Osteocyte (in vitro differentiated cells): ENCODE data around the gene TFB2M. TPM values are rescaled to one million over a fixed set of nuclear protein-coding genes. Genes with fewer than 3 reads are reported as not detected.

ENCODE experiments used
- DNase-seq: peaks from one replicate; pipeline ENCODE4 v3.0.0; 2021; ENCODE audit warnings: mixed read lengths; ENCODE audit not compliant: unreplicated experiment; ENCODE audit errors: extremely low spot score
- H3K27ac Mint-ChIP-seq: one replicate; pipeline ENCODE4 v1.8.0; 2021; ENCODE audit warnings: mild to moderate bottlenecking, mixed read lengths; ENCODE audit not compliant: unreplicated experiment
- H3K27me3 Mint-ChIP-seq: one replicate; pipeline ENCODE4 v1.8.0; 2021; ENCODE audit warnings: mixed read lengths; ENCODE audit not compliant: unreplicated experiment
- H3K36me3 Mint-ChIP-seq: one replicate; pipeline ENCODE4 v1.8.0; 2021; ENCODE audit warnings: mixed read lengths; ENCODE audit not compliant: unreplicated experiment
- H3K4me1 Mint-ChIP-seq: one replicate; pipeline ENCODE4 v1.8.0; 2021; ENCODE audit warnings: mixed read lengths; ENCODE audit not compliant: unreplicated experiment
- H3K4me3 Mint-ChIP-seq: one replicate; pipeline ENCODE4 v1.8.0; 2021; ENCODE audit warnings: mild to moderate bottlenecking, moderate library complexity, mixed read lengths; ENCODE audit not compliant: unreplicated experiment
- H3K9me3 Mint-ChIP-seq: one replicate; pipeline ENCODE4 v1.8.0; 2021; ENCODE audit warnings: mixed read lengths; ENCODE audit not compliant: unreplicated experiment
- CTCF ChIP-seq: fragments of 200-600 bp; sonication (generic); IDR thresholded peaks from 2 replicates; pipeline ENCODE4 v1.5.0; 2021; ENCODE audit warnings: antibody characterized with exemption, mild to moderate bottlenecking, moderate library complexity
- total RNA-seq: library from RNA; stranded (reverse); gene quantifications from 2 replicates; pipeline ENCODE4 v1.2.1, GENCODE V29; 2021

TFB2M gene
- total RNA-seq, 1 donor from 2014 or later: 12.5 TPM

GRCh38 chr1:246512230-246512629 is 53.8 kb downstream of the TFB2M start:
- Mint-ChIP-seq H3K4me1 (peaks cover 3% of the 10 kb centered on the region), H3K36me3 (no peaks in the 10 kb centered on the region), H3K4me3 (no peak overlapping the region), H3K9me3 (peaks cover 15% of the 10 kb centered on the region), H3K27me3 (no peaks in the 10 kb centered on the region), H3K27ac (no peak overlapping the region)
- TF ChIP-seq CTCF: no peak
- DNase-seq: no peak

DNA sequence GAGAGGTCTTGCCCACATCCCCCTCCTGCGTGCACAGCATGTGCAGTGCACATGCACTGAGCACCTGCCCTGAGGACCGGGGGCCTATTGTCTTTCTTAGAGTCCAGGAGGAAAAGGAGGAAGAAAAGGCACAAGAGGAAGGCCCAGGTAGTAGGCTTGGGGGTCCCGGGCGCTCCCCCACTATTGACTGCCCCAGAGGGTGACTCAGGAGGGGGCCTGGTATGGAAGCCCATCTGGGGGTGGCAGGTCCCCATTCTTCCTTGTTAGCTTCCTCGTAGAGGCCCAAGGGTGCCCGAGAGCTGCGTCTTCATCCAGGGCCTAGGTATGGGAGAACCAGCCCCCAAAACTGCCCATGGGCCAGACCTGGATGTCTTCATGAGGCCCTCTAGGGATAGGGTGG is 54.9 kb downstream of the TFB2M start:
- Mint-ChIP-seq H3K4me3 (no peak overlapping the region), H3K4me1 (peaks cover 7% of the 10 kb centered on the region), H3K27ac (no peak overlapping the region), H3K36me3 (no peaks in the 10 kb centered on the region), H3K9me3 (peaks cover 10% of the 10 kb centered on the region), H3K27me3 (no peaks in the 10 kb centered on the region)
- no peak for DNase-seq
- no peak for TF ChIP-seq CTCF

GRCh38 chr1:246510147-246511030 is 55.7 kb downstream of the TFB2M start:
- H3K4me3 Mint-ChIP-seq: no peak overlapping the region
- H3K9me3 Mint-ChIP-seq: peaks cover 5% of the 10 kb centered on the region
- H3K27ac Mint-ChIP-seq: no peak overlapping the region
- TF ChIP-seq CTCF: no peak
- no peaks in the 10 kb centered on the region for H3K36me3 Mint-ChIP-seq
- DNase-seq: no peak
- H3K27me3 Mint-ChIP-seq: no peaks in the 10 kb centered on the region
- peaks cover 14% of the 10 kb centered on the region for H3K4me1 Mint-ChIP-seq

DNA sequence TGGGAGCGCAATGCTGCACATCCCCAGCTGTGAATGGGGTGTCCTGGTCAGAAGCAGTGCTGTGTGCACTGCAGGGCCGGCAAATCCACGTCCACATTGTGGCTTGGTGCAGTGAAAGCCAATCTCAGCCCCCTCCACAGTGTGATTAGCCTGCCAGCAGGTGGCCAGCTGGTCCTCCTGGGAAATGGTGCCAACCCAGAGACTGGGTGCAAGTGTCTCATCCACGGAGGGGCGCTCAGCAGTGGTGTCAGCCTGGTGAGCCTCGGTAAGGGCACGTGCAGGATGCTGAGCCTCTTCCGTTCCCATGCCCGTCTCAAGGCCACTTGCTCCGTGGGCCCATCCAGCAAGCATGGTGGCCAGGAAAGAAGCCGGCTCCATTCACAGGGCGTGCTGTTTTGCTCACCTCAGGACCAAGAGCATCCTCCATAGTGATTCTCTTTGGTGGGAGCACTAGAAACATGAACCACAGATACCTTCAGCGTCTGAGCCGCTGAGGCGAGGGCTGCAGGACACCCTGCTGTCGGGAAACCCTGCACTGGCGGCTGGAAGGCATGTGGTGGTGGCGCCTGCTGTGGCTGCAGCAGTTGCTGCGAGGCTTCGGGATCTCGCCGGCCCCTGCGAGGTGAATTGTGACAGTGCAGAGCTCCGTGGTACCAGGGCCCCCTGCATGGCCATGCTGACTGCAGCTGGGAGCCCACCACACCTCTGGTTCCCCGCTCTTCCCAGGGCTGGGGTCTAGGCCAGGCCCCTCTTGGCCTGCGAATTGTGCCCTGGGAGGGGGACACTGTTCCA is 57.0 kb downstream of the TFB2M start:
- no peak overlapping the region for H3K4me3 Mint-ChIP-seq

More for the DNA sequence above, 57.0 kb downstream of the TFB2M start:
- TF ChIP-seq CTCF: no peak
- peak; percentile 76 for DNase-seq
- H3K4me1 Mint-ChIP-seq: peaks cover 14% of the 10 kb centered on the region
- no peaks in the 10 kb centered on the region for H3K27me3 Mint-ChIP-seq
- no peaks in the 10 kb centered on the region for H3K36me3 Mint-ChIP-seq
- no peak overlapping the region for H3K27ac Mint-ChIP-seq
- no peaks in the 10 kb centered on the region for H3K9me3 Mint-ChIP-seq
